ENCODE measurements around the gene CLIP3.
"Not testable (repeated sequence)": the region's sequence is repeated elsewhere in the genome, so short reads cannot be mapped to it uniquely, and the experiment has no call there.

CLIP3 gene

DNA sequence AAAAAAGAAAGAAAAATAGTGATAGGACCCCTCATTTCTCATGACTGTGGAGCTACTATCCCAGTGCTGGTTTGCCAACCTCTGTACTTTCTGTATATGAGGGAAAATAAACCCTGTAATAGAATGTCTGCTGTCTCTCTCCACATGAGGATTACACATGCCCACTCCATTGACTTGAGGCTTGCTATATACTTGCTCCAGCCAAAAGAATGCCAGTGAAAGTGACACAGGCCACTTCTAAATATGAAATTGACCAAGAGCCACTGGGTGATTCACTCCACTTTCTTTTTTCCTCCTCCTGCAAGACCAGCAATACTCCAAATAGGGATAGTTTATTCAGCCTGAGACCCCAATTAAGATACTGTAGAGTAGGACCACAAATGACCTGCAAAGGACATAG, 15.2 kb upstream of the CLIP3 start:
- no peak for DNase-seq

DNA sequence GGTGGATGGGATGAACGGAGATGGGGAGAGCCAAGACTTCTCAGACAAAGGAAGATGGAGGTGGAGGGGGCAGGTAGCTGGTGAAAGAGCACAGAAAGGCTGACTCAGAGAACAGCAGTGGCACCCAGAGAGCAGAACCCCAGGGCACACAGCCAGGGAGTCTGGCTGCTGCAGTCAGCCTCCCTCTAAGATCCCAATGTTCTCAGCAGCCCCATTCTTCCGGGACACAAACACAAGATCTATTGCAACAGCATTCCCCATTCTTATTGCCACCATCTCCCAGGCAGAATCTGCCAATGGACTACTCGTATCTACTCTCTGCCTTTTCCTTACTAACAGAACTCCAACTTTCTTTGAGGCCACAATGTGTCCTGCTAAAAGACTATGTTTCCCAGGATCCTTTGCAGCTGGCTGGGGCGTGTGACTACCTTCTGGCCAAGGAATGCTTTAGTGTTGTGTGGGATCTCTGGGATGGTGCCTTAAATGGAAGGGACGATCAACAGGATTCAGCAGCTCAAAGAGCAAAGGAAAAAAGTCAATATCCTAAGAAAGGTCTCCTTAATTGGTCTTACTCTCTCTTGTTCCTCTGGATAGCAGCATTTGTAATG, 13.9 kb upstream of the CLIP3 start:
- no peak for DNase-seq

DNA sequence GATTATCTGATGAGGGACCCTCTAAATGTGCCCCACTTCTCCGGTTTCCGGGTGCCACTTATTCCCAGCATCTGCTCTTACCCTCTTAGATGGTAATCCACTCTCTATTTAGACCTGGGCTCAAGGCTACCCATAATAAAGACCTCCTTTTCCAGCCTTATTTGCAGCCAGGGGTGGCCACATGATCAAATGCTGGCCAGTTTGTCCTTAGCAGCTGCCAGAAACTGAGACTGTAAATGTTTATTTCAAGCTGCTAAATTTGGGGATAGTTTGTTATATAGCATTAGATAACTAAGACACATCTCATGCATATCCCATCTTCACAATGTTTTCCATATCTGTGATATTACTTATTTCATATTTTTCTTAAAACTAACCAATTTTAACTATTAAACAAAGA, 11.3 kb upstream of the CLIP3 start:
- no peak for DNase-seq

DNA sequence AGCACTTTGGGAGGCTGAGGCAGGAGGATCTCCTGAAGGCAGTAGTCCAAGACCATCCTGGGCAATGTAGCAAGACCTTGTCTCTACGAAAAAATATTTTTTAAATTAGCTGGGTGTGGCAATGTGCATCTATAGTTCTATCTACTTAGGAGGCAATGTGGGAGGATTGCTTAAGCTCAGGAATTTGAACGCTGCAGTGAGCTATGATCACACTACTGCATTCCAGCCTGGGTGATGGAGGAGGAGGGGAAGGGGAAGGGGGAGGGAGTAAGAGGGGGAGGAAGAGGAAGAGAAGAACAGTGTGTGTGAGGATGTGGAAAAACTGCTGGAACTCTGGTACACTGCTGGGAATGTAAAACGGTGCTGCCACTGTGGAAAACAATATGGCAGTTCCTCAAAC, 9.2 kb upstream of the CLIP3 start:
- DNase-seq = no peak

DNA sequence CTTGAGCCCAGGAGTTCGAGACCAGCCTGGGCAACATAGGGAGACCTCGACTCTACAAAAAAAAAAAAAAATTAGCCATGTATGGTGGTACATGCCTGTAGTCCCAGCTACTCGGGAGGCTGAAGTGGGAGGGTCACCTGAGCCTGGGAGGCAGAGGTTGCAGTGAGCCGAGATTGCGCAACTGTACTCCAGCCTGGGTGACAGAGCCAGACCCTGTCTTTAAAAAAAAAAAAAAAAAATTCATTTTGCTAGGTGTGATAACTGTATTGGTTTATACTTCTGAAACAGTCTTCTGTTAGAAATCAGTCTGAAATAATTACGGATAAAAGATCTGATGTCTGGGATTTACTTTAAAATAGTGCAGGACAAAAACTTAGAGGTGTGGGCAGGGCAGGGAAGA, 8.4 kb upstream of the CLIP3 start:
- DNase-seq = not testable (repeated sequence)

DNA sequence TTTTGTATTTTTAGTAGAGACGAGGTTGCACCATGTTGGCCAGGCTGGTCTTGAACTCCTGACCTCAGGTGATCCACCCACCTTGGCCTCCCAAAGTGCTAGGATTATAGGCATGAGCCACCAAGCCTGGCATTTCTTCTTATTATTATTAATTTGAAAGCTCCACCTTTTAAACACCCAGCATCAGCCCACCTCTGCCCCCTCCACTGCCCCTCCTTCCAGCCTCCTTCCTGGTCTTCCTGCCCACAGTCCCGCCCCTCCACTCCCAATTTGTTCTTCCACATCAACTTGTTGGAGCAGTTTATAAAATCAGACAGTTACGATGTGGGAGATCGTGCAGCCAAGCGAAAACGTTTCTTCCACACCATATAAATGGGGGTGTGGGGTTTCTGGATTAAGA, 7.8 kb upstream of the CLIP3 start:
- no peak for DNase-seq

DNA sequence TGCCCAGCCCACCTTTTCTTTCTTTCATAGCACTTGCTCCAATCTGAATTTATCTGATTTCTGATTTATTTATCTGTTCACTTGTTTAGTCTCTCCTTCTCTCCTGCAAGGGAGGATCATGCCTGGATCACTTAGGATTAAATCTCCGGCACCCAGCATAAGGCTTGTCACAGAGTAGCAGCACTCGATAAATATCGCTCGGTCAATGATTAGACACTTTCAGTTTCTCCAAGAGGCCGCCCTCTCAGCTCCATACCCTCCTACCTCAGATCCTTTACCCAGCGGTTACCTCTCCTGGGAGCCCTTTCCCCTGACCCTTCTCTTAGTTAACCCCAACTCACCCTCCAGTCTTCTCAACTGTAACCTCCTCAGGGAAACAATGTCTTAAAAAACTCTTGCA, 1.4 kb downstream of the CLIP3 start:
- no peak for DNase-seq

DNA sequence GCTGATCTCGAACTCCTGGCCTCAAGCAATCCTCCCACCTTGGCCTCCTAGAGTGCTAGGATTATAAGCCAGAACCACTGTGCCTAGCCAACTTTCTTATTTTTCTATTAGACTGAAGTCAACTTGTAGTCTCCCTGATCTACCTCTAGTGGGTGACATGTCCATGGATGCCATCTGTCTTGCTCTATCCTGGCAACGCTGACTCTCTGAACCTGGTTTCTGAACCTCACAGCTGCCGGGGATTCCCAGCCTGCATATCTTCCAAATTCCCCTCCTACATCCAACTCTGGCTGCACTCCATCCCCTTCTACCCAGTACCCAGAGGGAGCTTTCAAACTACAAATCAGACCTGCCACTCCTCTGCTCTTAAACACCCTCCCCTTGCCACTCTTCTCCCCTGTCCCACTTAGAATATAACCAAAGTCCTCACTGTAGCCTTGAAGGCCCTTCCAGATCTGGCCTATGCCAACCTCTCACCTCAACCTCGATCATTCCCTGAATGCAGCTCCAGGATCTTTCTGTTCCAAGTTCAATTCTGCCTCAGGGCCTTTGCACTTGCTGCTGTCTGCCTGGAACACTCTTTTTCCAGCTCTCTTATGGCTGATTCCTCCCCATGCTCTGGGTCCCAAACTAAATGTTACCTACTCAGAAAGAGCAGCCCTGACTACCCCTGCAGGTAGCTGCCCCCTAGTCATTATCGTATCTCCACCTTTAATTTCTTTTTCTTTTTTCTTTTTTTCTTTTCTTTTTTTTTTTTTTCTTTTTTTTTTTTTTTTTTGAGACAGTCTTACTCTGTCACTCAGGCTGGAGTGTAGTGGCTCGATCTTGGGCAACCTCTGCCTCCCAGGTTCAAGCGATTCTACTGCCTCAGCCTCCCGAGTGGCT, 2.2 kb downstream of the CLIP3 start:
- DNase-seq = no peak

DNA sequence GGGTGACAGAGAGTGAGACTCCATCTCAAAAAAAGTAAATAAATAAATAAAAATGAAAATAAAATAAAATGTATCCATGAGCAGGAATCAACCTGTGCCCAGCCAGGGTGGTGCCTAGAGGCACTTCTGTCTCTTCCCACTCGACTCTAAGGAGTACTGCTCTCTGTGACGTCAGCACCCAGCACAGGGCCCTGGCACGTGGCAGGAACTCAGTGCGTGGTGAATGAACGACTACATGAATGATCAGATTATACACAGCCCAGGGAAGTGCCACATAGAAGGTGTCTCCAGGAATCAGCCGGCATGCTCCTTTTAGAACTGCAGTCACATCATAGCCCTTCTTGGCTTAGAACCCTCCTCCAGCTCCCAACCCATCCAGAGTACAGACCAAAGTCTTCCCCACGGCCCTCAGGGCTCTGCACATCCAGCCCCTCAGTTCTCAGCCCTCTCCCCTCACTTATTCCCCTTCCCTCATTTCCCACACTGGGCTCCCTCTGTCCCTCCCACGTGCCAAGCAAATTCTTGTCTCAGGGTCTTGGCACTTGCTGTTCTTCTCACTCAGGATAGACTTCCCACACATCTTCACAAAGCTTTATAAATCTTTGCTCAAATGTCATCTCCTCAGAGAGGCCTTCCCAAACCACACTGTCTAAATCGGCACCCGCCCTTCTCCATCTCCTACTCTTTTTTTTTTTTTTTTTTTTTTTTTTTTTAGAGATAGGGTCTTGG, 4.2 kb downstream of the CLIP3 start:
- DNase-seq = no peak

DNA sequence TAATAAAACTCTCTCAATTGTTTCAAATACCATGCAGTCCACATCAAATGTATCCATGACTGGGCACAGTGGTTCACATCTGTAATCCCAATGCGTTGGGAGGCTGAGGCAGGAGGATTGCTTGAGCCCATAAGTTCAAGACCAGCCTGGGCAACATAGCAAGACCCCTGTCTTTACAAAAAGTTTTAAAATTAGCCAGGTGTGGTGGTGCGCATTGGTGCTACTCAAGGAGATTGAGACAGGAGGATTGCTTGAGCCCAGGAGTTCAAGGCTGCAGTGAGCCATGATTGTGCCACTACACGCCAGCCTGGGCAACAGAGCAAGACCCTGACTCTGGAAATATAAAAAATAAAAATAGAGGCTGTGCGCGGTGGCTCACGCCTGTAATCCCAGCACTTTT, 5.0 kb downstream of the CLIP3 start:
- no peak for DNase-seq

DNA sequence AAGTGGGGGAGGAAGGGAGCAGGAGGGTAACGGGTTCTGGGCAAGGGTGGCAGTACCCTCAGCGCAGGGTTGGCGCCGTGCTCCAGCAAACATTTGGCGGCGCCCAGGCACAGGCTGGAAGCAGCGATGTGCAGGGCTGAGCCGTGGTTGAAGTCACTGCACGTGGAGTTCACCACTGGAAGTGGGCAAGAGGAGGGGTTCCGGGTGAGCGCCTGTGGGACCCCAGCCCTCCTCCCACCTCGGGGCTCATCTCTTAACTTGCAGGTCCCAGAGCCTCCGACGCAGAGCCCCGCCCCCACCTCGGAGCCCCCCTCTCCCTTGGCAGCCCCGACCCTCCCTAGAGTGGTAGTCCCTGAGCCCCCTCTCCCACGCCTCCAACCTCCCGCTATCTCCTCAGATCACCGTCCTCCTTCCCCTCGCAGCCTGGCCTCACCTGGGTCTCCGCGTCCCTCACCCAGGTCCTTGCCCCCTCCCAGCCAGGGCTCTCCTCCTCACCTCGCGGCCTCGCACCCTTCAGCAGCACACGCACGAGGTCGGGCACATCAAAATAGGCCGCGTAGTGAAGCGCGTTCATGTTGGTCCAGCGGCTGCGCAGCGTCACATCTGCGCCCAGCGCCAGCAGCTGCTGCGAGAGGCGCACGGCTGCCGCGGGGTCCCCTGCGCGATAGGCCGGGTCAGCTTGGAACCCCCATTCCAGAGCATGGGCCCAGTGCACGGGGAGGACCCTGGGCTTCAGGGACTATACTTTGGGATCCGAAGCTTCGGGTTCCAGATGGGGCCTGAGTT, 6.4 kb downstream of the CLIP3 start:
- DNase-seq = no peak

DNA sequence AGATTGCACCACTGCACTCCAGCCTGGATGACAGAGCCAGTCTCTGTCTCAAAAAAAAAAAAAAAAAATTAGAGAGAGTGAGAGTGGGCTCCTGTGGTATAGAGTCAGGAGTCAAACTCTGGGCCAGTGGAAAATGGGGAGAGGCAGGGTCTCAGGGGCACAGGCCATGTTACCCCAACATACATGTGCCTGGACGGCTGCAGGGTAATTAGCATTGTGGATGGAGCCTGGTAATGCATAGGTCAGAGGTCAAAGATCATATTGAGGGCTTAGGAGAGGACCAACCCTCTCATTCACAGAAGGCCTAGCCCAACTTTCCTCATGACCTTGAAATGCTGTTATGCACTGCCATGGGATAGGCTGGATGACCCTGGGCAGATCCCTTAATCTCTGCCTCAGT, 7.1 kb downstream of the CLIP3 start:
- no peak for DNase-seq

DNA sequence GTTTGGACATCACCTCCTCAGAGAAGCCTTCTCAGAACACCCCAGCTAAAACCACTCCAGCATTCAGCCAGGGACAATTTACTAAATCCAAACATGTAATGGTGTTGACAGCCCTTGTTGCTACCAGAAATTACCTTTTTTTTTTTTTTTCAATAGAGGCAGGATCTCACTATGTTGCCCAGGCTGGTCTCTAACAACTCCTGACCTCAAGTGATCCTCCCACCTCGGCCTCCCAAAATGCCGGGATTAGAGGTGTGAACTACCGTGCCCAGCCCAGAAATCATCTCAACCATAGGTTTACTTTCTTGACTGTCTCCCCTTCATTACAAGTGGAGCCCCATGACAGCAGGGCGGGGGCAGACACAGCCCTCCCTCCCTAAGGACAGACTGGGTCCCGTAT, 9.2 kb downstream of the CLIP3 start:
- no peak for DNase-seq

DNA sequence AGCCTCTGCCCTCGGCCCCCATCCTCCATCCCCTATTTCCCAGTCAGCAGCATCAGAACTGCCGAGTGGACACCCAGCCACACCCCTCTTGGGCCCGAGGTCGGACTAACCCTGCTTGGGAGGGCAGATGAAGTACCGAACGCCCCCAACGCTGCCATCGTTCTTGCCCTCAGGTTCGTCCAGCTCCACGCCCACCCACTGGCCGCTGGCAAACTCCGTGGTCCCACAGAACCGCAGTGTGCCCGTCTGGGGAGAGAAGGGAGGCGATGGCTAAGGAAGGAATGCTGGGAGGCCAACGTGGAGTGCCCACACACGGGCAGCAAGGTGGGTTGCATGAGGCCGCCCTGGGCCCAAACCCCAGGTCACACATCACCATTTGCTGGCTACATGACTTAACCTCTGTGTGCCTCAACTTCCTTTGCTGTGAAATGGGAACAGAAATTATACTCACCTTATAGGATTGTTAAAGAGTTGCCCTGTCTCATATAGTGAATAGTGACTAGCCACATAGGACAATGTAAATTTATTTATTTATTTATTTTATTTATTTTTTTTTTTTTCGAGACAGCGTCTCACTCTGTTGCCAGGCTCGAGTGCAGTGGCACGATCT, 13.5 kb downstream of the CLIP3 start:
- no peak for DNase-seq

DNA sequence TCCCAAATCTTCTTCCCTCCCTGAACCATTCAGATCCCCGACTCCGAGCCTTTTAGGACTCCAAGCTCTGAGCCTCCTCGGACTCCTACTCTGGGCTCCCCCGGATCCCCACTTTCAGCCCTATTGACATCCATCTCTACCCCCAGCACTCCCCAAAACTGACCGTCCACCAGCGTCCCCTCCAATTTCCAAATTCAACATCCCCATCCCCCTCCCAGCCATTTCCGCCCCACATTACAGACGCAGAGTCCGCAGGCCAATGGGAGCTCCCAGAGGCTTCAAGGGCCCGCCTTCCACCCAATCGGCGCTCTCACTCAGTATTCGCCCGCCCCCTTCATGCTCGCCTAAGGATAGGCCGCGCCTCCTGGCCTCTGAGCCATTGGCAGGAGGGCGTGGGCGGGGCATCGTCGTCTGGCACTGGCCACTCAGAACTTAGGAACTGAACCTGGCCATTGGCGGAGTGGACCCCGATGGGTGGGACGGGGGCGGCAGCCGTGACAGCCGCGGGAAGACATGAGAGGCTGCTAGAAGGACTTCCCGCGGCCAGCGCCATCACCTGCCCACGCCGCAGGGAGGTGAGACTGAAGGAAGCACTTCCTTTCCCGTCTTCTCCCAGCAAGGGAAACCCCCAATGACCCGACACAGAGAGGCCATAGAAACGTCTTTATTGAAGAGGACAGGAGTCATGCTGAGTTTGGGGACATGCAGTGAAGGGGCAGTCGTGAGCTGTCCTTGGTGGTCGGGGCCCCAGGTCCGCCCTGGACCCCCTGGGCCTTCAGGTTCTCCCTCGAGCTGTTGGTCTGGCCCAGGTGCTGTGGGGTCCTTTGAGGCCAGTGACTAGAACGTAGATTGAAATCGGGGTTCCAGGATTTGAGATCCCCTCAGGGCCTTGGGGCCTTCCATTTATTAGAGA, 18.4 kb downstream of the CLIP3 start, which contains the start of gene ALKBH6:
ALKBH6 (minus strand) TSS at position 202 of the 913 bp plus-strand sequence. CDS start 816 bp downstream, outside the sequence.
- DNase-seq = peak; percentile 99

DNA sequence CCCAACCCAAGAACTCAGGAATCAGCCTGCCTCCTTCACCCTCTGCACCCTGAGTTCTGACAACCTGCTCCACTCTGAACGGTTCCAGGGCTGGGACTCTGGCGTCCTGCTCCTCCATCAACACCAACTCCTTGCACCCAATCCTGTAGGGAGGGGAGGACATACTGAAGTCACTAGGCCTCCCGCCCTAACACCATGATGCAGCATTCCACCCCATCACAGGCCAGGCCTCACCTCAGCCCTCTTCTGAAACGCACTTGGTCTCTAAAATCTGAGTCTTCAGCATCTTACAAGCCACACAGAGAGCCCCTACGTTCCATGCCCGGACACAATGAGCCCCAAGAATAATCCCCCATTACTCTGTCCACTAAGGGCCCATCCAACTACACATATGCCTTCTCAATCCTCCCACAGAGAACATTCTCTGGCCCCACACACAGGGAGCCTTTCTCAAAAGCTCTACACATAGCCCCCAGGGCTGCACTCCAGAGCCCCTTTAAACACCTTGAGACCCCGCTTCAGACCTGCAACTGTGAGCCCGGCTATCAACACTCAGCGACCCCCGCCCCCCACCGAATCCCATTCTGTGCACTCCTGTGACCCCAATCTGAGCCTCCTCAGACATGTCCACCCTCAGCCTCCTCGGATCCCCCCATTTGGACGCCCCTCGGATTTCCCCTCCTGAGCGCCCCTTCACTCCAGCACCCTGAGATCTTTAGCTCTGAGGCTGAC, 19.2 kb downstream of the CLIP3 start:
- no peak for DNase-seq

DNA sequence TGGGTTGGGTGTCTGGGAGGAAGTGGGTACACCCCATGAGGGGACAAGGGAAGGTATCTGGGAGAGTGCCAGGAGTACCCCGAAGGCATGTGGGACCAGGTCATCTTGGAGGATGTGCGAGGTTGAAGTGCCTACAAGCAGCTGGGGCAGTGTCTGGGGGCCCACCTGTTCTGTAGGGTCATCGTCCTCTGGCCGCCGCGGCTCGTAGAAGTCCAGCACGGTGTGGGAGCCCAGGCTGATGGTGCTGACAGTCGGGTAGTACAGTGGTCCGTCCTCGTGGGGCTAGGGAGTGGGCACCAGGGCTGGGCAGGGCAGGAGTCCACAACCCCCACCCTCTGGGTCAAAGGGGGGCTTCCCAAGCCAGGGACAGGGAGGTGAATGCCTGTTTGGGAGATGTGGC, 22.3 kb downstream of the CLIP3 start:
- DNase-seq = no peak

DNA sequence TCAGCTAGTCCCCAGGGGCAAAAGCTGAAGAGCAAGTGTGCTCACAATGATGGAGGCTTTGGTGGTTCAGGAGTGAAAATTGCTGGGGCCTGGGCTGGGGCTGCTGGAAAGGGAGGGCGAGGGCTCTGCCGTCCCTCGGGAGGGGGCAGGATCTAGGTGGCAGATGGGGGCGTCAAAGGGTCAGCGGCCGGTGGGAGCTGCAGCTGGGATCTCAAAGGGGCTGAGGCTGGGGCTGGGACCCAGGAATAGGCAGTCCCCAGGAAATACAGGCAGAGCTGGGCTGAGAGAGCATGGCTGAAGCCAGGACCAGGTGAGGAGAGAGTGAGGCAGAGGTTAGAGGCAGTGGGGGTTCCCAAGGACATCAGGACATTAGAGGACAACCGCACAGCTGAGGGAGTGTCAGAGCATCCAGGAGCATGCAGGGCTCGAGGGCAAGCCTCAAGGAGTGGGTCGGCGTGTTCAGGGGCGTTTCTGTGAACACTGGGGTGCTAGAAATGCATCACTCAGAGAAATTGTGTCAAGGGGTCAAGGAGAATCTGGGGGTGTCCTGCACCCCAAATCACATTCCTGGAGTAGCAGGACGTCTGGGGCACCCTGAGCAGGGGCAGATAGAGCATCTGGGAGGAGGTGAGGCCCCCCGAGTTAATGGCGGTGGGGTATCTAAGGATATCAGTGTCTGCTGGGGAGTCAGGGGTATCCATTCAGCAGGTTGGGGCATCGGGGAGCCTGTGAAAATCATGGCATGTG, 22.9 kb downstream of the CLIP3 start:
- DNase-seq = no peak

DNA sequence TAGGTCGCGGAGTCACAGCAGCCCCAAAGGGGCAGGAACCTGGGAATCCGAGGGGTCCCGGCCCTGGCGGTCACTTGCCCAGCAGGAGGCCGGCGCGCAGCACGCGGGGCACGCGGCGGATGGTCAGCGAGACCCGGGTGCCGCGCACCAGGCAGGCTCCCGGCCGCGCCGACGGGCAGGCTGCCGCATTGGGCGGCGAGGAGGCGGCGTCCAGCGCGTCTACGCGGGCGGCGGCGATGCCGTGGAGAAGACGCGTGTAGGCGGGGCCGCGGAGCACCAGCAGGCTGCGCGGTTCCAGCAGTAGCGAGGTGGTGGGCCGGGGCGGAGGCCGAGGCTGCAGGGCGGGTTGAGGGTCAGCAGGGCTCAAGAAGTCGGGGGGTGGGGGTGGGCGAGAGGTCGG, 23.5 kb downstream of the CLIP3 start:
- peak; percentile 9 to 52 for DNase-seq

Data from CD4-positive, alpha-beta T cell treated with Interferon alpha-2 for 1 hour (primary cell).